Vagina (tissue), 2 donors: ENCODE measurements around the gene INTS14.

Source experiments
- CTCF ChIP-seq, 3 experiments: fragments of 450-650 bp in 2 of 3; fragments of 200-600 bp in 1 of 3; sonication (generic) in 1 of 3; IDR thresholded peaks; one replicate each; pipeline ENCODE4 v1.5.1; 2017 to 2019; ENCODE audit warnings: antibody characterized with exemption in 3 of 3, mild to moderate bottlenecking in 2 of 3, moderate library complexity in 2 of 3
- POLR2A ChIP-seq, 2 donors: fragments of 450-650 bp; IDR thresholded peaks; one replicate each; pipeline ENCODE4 v1.6.1; 2017; ENCODE audit warnings: antibody characterized with exemption in 2 of 2, mild to moderate bottlenecking in 2 of 2, moderate library complexity in 2 of 2
- POLR2AphosphoS5 ChIP-seq, 2 donors: sonication (generic); formaldehyde crosslinking; IDR thresholded peaks; one replicate each; pipeline ENCODE4 v1.9.0; 2017; ENCODE audit warnings: antibody characterized with exemption in 2 of 2, mild to moderate bottlenecking in 2 of 2, low read depth in 1 of 2; ENCODE audit not compliant: insufficient read depth in 1 of 2

- no peak for TF ChIP-seq CTCF (IDR thresholded peaks at IDR 0.05)
- no peak for TF ChIP-seq POLR2A (IDR thresholded peaks at IDR 0.05)
- peak in 1 of 2 donors; percentile 19 for TF ChIP-seq POLR2AphosphoS5 (IDR thresholded peaks at IDR 0.05; ENCODE audit: insufficient read depth in 1 of 2, low read depth in 1 of 2)
Observed at GRCh38 chr15:65532738-65533051, 78.2 kb downstream of the INTS14 start.
